DMS153 (cell line): ENCODE results near the gene CAPN14.
"Not testable (repeated sequence)": the region's sequence is repeated elsewhere in the genome, so short reads cannot be mapped to it uniquely, and the experiment has no call there.

ENCODE experiments used
- DNase-seq: peaks from one replicate; lab custom pipeline; 2025; lab: John Stamatoyannopoulos, UW

CAPN14 gene

DNA sequence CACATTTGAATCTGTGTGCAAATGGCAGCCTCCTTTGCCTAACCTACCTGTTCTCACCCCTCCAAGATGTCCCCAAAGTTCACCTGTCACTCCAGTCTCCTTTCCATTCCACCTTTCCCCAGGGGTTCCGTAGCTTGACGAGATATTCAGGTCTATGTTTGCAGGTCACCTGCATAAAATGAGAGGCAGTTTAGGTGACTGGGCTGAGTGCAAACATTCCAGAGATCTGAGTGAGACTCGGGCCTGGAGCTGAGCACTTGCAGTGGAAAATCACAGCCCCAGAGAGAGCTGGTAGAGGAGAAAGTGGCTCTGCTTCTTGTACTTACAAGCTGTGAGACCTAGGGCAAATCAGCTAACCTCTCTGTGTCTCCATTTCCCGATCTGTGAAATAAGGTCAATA, 20.1 kb downstream of the CAPN14 start:
- DNase-seq = no peak

DNA sequence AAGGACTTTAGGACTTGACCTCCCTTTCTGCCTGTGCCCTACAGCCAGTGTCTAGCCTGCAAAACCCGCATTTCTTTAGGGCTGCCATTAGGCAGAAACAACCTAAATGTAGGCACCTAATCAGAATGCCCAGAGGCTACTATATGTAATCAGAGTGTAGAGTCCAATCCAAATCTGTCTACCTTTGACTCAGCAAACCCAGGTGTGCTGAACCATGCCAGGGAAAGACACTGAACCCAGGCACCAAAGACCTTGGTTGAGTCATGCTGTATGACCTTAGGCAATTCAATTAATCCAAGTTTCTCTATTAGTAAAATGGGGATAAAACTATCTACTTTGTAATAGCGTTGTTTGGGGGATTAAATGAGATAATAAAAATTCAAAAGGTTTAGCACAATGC, 20.7 kb downstream of the CAPN14 start:
- no peak for DNase-seq

GRCh38 chr2:31193806-31194205, 23.5 kb downstream of the CAPN14 start:
- DNase-seq = no peak

- no peak for DNase-seq
These were observed 24.4 kb downstream of the CAPN14 start for GRCh38 chr2:31192851-31193392.

- DNase-seq = no peak
These were observed 24.9 kb downstream of the CAPN14 start for GRCh38 chr2:31192396-31192795.

DNA sequence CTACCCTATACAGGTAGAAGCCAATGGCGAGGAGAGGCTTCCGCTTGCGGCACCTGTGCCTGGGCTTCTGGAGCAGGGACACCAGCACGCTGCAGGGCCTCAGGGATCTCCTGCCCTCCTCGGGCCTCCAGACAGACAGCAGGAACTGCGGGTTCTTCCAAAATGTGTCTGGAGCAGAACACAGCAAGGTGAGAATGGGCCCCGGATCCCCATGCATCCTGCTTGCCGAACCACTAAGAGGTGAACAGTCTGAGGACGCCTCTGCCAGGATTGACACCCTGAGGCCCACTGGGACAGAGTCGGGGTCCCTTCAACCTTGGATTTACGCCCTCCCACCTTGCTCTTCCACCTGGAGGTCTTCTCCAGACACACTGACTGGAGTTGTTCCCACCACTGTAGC, 25.4 kb downstream of the CAPN14 start:
- DNase-seq = no peak

GRCh38 chr2:31190188-31190587, 27.1 kb downstream of the CAPN14 start:
- no peak for DNase-seq

- DNase-seq = no peak
These were observed 28.2 kb downstream of the CAPN14 start for GRCh38 chr2:31189141-31189540.

DNA sequence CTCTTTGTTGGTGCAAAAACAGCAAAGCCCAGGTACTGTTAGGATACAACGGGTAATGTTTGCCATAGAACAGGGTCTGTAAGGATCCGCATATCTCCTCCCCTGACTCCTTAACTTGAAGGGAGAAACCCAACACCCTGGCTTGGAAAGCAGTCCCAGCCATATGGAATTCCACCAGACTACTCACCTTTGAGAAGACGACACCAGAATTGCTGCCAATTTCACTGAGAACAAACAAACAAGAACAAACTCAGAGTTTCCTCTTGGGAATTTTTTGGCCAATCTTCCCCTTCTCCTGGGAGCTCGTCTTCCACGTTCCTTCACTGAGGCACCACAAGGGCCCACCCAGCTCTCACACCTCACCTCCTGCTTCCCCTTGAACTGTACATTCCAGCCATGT, 29.2 kb downstream of the CAPN14 start:
- no peak for DNase-seq

DNA sequence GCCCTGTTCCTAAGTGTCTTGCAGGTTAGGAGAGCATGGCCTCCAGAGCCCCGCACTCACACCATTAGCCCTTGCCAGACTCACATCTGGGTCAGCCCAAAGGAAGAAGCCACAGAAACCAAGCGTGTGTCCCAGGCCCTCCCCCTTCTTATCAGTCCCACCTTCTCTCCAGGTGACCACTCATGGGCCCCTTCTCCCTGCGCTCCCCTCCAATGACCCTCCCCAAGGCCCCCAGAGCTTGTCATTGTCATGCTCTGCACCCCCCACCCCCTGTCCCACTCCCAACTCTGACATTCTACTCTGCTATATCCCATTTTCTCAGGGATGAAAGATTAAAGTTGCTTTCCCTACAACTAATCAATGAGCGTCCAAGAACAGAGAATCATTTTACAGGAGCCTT, 30.1 kb downstream of the CAPN14 start:
- DNase-seq = no peak

DNA sequence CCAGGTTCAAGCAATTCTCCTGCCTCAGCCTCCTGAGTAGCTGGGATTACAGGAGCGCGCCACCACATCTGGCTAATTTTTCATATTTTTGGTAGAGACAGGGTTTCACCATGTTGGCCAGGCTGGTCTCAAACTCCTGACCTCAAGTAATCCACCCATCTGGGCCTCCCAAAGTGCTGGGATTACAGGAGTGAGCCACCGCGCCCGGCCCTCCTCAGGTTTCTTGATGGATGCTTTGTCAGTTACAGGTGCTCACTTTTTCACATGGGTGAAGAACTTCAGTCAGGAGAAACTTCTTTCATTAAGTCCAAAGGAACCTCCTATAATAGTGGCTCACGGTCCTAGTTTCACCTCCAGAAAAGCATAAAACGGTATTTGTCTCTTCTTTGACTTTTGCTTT, 33.3 kb downstream of the CAPN14 start:
- not testable (repeated sequence) for DNase-seq

- DNase-seq = no peak
These were observed 40.6 kb downstream of the CAPN14 start for GRCh38 chr2:31176742-31177141.

- DNase-seq = no peak
These were observed 46.2 kb downstream of the CAPN14 start for GRCh38 chr2:31171142-31171541.

DNA sequence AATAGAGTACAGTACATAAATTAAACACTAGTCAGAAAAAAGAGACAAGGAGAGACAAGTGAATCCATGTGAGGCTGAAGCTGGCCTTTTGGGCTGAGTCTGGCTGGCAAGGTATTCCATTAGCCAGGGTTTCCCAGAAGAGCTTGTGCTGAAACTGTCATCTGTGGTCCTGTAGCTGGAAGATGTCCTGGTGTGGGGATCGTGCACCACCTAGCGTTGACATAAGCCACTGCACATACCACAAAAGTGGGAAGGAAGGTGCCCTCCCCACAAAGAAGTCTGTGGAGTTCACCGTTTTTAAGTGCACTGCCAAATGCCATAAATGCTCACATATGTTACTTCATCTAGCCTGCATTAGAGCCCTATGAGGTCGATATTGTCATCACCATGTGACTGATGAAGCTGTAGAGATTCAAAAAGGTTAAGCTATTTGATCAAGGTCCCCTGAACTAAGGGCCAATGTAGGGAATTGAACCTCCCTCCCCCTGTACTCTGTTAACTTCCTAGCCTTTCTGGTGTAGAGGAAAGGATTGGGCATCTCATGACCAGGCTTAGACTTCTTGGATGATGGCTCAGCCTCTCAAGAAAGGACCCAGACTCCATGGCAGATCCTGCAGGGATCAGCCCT, 47.1 kb downstream of the CAPN14 start:
- DNase-seq = peak; percentile 54

DNA sequence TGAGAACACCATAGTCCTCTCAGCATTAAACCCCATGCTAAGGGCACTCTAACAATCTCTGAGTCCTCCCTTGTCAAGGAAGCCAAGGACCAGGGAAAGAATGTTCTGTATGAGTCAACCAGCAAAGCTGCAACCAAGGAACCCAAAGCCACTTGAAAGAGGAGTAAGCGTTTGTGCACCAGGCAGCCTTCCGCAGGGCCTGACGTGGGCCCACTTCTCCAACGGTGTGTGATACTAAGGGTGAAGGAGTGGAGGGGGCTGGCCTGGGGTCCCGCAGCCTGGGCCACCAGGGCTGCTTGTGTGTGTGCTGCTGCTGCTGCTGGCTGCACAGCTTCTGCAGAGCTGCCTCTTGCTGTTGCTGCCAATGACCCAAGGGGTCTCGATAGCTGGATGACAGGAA, 49.0 kb downstream of the CAPN14 start:
- DNase-seq = no peak

- no peak for DNase-seq
These were observed 50.4 kb downstream of the CAPN14 start for GRCh38 chr2:31166925-31167324.

- DNase-seq = no peak
These were observed 54.2 kb downstream of the CAPN14 start for GRCh38 chr2:31163011-31163539.

DNA sequence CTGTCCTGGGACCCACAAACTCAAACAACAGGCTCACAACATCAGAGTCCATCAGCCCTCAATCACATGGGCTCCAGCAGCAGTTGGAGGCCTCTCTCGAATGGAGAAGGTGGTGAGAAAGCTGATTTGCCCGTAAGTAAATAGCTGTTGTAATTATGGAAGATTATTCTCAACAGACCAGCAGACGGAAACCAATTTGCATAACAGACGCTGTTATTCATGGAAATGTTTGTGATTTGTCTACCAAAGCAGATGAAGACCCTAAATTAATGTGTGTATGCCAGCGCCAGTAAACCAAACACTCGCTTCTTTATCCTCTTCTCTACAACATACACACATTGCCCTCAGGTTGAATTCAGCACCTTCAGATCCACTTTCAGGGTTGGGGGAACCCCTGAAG, 55.7 kb downstream of the CAPN14 start:
- no peak for DNase-seq

DNA sequence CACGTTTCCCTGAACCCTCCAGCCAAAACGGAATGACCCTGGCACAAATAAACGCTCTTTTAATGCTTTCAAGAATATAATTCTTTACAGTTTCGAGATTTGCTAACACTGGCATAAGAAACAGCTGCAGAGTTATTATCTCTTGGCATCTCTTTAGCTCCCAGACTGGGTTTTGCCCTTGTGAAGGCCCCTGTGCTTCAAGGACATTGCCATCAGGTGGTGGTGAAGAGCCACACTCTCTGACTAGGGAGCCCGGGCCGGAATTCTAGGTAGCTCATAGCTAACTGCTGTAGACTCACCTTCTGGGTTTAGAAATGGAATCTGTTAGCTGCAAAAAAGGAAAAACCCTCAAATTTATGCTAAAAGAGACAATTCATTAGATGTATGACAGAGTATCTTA, 65.8 kb downstream of the CAPN14 start:
- no peak for DNase-seq

- no peak for DNase-seq
These were observed 67.1 kb downstream of the CAPN14 start for GRCh38 chr2:31150120-31150670.

GRCh38 chr2:31148514-31148913, 68.8 kb downstream of the CAPN14 start:
- DNase-seq = no peak

GRCh38 chr2:31147645-31148044, 69.7 kb downstream of the CAPN14 start:
- DNase-seq = no peak

DNA sequence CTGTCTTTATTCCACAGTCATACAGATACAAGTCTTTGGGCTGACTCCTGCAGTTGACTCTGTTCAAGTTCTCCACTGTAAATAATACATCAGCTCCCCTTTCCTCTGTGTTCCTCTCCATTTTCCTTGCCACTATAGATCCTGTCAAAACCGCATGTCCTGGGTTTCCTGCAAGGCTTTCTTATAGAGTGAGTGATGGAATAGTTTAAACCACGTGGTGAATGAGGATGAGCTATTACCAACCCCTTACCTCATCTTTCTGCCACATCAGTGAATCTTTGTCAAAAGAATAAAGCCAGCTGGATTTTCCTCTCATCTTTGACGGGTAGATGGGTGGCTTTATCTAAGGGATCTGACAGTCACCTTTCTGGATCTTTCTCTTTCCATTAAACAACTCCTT, 75.2 kb downstream of the CAPN14 start:
- no peak for DNase-seq
